GM12873 (cell line): ENCODE measurements around the gene PRMT5.

Experiments used
- CTCF ChIP-seq: IDR thresholded peaks from 2 replicates; pipeline ENCODE4 v1.5.1; 2012; ENCODE audit warnings: low read depth, mild to moderate bottlenecking, moderate library complexity, low read length, control low read depth; ENCODE audit not compliant: insufficient read depth; ENCODE audit errors: missing control alignments

Gene PRMT5

GRCh38 chr14:22926316-22926715, 2.9 kb downstream of the PRMT5 start:
- TF ChIP-seq CTCF = no peak

DNA sequence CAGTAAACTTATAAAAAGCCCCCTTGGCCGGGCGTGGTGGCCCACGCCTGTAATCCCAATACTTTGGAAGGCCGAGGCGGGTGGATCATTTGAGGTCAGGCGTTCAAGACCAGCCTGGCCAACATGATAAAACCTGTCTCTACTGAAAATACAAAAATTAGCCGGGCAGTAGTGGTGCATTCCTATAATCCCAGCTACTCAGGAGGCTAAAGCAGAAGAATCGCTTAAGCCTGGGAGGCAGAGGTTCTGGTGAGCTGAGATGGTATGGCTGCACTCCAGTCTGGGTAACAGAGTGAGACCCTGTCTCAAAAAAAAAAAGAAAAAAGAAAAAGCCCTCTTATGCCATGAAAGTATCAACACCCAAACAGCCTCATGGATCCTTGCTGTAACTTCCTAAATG, 3.7 kb downstream of the PRMT5 start:
- no peak for TF ChIP-seq CTCF

GRCh38 chr14:22923746-22924145, 5.4 kb downstream of the PRMT5 start:
- no peak for TF ChIP-seq CTCF

DNA sequence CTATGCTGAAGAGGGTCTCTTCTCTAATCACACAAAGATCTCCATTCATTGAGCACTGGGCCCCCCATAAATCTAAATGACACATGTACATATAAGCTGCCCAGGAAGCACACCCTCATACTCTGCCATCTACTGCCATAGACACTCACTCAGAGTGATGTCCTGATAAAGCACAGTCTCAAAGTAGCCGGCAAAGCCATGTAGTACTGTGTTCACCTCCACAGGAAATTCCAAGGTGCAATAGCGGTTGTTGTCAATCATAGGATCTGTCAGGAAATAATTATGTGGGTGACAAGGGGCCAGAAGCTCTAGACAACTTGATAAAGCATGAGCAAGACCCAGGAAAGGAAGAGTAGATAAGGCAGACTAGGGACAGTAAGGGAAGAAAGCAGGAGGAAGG, 6.9 kb downstream of the PRMT5 start:
- TF ChIP-seq CTCF = no peak

- no peak for TF ChIP-seq CTCF
Measured at GRCh38 chr14:22920697-22921096, 8.5 kb downstream of the PRMT5 start.

GRCh38 chr14:22919601-22919921, 9.6 kb downstream of the PRMT5 start:
- no peak for TF ChIP-seq CTCF

DNA sequence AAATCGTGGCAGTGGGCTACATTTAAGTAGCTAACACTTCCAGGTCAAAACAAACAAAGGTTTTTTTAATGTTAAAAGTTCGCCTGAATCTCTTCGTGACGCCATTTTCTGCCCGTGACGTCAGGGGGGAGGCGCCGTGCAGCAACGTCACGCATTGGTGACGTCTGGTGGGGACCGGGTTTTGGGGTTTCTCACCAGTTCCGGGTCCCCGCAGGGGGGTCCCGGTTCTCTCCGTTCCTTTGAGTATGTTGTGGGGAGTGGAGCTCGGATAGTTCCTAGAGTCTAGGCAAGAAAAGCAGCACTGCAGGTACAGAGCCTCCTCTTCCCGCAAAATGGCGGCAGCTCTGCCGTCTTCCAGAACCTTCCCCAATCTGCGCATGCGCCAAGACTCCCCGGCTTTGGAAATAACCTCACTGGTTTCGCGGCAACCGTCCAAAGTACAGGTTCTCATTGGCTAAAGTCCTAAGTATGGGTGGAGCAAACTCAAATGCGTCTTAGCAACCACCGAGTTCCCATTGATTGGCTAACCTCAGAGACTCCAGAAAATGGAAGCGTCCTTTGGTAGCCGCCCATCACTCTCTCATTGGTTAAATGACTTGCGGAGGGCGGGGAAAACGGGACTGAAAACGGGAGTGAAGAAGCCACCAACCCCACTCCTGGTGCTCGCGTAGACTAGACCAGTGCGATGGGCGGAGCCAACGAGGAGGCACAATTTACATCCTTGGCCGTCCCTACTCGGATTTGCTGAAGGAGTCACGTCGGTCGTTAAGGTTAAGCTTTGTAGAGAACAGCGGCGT, 10.2 kb downstream of the PRMT5 start, which contains the start of gene RBM23:
RBM23 (minus strand) TSS at position 346 of the 797 bp plus-strand sequence.
- no peak for TF ChIP-seq CTCF
